GM19240 (cell line): ENCODE measurements around the gene FAM222A.

Experiments
- DNase-seq: peaks from one replicate; pipeline ENCODE4 v3.0.0; 2011; ENCODE audit warnings: low spot score; ENCODE audit not compliant: insufficient read length

Gene FAM222A

DNA sequence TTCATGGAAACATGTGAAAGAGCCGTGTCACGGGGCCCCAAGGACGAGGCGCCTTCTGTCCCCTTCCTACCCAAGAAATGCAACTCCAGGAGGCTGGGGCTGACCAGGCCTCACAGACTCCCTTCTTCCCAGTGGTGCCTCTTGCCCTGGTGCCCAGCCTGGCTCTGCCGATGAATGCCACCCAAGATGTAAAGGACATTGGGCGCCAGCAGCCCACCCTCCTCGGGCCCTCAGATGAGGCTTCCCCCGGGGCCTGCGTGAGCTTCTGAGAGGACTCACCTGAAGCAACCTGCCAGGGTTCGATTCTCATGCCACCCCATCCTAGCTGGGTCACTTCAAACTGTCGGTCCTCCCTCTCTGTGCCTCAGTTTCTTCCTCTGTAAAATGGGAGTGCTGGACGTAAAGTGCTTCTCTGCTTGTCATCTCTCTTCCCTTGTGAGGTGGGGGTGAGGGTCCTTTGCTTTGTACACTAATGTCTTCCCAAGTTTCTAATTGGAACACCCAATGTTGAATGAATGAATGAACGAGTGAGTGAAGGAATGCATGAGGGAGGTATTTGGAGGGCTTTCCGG lies 10.8 kb downstream of the FAM222A start:
- DNase-seq: no peak

- no peak for DNase-seq
Observed at GRCh38 chr12:109725321-109726105, 11.9 kb downstream of the FAM222A start.

- no peak for DNase-seq
Observed at GRCh38 chr12:109726106-109726497, 12.5 kb downstream of the FAM222A start.

GRCh38 chr12:109726511-109727038 lies 12.9 kb downstream of the FAM222A start:
- DNase-seq: no peak

DNA sequence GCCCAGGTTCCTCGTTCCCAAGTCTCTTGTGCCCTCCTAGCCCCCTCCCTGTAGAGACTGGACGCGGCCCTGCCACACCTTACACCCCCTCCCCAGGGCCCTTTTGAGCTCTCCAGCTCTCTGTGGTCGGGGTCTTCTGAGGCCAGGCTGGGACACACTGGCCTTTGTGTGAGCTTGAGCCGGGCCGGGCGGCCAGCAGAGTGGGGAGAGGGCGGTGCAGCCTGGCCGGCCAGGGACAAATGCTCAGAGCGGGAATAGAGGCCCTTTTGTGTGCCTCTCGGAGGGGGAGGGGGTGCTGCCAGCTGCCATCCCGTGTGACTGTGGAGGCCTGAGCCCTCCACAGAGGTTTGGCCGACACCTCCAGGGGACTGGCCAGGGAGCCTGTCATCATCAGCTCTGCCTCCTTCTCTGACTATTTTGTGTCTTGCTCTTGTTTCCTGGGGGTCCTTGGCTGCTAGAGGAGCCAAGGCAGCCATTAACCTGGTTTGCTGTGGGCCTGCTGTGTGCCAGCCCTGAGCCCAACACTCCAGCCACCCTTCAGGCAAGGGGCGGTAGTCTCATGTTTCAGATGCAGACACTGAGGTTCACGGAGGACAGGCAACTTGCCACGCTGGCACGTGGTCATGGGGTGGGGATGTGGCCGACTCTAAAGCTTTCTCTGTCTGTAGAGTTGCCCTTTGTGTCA lies 13.6 kb downstream of the FAM222A start:
- DNase-seq: no peak

DNA sequence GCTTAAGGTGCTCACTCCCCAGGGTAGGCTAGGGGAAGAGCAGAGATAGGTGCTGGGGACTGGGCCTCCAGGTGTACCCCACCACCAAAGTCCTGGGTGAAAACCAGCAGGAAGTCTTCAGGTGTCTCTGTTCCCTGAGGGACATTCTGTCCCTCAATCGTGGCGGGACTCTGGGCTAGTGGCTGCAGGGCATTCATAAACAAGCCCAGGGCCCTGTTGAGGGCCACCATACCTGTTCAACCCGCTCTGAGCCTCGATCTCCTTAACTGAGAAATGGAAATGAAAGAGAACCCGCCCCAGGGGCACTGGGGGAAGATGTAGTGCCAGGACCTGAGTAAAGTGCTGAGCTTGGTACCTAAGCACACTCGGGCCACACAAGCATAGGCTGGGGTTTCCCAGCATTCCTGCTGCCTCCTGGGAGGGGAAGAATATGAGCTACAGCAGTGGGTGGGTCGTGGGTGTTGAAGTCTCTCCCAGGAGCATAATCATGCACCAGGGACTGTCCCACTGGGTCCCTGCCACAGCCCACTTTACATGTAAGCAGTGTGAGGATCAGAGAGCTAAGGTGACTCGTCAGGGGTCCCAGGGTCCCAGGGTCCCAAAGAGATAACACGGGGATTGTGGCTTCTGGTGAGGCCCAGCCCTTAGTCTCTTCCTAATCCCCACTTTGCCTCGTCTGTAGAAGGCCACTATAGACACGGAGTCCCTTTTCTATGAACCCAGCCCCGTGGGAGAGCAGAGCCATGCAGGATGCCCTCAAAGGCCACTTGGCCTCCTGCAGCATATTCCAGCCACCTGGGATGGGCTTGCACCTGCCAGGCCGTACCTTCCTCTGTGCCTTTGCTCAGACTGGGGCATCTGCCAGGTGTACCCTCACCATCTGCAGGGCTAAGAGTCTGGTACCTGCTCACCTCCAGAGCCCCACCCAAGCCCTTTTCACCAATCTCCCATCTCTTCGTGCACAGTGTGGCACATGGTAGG lies 14.4 kb downstream of the FAM222A start:
- no peak for DNase-seq

GRCh38 chr12:109728921-109729320 lies 15.3 kb downstream of the FAM222A start:
- no peak for DNase-seq

DNA sequence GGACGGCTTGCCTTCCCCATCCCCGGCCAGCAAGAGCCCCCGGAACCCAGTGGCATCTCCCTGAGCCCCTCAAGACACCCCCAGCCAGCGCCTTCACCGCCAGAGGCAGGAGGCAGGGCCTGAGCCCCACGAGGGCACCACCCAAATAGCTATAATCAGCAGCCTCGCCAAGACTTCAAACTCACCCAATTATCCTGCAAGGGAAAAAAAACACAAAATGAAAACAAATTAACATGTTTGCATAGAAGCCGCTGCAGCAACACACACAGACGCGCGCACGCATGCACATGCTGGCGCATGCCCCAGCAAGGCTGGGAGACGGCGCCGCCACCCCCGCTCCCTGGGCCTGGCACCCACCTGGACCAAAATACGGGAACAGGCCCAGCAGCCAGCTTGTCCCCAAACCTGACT lies 15.8 kb downstream of the FAM222A start:
- DNase-seq: no peak

- DNase-seq: no peak
Observed at GRCh38 chr12:109729801-109730200, 16.2 kb downstream of the FAM222A start.

DNA sequence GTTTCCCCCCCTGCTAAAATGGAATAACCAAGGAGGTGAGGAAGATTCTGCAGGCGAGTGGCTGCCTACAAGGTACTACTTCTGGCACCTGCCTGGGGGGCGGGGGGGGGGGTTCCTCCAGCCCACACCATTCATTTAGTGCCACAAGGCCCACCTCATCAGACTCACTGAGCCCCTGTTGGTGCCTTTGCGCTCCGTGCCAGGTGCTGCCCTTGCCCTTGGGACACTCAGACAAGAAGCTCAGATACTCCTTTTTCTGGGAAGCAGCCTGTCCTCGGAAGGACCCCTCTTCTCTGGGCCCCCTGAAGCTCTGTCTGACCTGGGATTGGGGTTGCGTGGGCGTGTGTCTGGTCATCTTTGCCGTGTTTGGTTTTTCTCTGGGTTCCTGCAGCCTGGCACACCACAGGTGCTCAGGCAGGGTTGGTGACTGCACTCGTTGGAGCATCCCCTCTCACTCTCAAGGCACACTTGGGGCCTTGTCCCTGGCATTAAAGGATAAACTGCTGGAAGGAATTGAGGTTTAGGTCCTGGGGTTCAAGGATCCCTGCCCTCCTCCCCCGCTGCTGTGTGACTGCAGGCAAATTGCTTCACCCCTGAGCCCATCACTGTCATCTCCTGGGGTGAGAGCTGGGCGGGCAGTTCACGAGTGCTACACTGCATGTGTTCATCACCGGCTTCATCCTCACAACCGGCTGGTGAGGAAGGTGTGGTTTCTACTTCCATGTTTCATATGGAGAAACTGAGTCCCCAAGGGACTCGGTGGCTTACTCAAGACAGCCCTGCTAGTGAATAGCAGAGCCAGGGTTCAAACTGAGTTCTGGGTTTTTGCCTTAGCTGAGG lies 16.9 kb downstream of the FAM222A start:
- DNase-seq: no peak

GRCh38 chr12:109731231-109731731 lies 17.7 kb downstream of the FAM222A start:
- no peak for DNase-seq

DNA sequence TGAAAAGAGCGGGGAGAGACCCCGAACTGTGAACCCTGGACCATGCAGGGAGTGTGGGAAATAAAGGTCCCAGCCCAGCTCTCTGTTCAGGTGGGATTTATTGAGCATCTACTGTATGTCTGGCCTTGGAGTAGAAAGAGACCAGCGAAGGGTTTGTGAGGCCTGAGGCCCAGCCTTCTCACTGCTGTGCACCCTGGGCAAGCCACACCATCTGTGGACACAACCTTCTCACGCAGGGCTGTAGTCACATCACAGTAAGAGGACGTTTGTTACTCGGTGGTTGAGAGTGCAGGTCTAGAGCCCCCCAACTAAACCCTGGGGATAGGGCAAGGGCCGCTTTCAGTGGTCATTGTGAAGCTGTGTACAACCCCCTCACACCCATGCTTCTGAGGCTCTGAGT lies 18.2 kb downstream of the FAM222A start:
- no peak for DNase-seq

DNA sequence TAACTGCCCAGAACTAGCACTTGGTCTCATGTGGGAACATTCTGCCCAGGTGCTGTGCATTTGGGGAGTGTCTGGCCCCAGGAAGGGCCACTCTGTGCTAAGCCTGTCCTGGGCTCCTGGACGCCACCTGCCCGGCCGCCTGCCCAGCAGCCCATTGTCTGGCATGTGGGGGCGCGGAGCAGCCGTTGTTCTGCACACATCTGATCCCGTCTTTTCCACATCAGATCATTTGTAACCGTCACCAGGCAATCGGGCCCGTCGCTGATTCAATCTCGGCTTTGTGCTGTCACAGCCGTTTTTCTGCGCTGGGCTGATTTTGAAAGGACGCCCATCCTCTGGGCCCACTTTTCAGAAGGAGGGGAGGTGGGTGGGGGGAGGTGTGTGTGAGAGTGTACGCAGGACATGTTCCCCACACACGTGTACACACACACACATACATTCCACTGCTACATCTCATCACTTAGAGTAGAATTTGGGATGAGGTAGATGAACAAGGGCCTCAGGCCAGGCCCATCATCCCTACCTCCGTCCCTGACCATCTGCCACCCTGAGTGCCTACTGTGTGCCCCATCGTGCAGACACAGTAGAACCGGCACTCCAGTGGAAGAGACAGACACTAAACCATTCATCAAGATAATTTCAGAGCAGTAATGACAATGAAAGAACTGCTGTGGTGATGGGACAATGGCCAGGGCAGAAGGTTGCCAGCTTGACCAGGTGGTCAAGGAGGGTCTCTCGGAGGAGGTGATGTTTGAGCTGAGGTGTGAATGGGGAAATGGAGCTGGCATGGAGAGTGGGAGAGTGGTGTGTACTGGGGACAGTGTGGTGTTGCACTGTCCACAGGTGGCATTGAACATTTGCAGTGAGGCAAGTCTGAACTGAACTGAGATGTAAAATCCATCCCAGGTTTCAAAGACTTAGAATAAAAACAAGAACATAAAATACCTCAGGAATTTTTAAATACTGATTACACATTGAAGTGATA lies 19.0 kb downstream of the FAM222A start:
- DNase-seq: no peak

GRCh38 chr12:109734219-109735000 lies 20.8 kb downstream of the FAM222A start:
- DNase-seq: no peak

DNA sequence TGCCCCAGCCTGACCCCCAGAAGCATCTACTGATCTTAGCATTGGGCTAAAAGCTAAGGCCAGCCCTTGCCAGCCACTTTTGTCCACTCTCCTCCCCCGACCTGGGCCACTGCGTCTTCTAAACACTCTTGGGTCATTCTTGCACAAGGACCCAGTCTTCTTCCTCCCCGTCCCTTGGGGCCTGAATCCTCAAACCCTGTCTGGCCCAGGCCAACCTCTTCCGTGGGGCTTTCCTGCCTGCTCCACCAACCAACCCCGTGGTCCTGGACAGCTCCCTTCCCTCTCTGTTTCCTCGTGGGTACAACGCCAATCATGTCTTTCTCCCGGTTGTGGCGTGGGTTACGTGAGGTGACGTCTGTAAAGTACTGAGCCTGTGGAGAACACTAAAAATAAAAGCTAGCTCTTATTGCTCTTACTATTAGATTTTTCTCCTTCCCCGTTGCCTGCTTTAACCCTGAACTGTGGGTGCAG lies 21.5 kb downstream of the FAM222A start:
- no peak for DNase-seq

DNA sequence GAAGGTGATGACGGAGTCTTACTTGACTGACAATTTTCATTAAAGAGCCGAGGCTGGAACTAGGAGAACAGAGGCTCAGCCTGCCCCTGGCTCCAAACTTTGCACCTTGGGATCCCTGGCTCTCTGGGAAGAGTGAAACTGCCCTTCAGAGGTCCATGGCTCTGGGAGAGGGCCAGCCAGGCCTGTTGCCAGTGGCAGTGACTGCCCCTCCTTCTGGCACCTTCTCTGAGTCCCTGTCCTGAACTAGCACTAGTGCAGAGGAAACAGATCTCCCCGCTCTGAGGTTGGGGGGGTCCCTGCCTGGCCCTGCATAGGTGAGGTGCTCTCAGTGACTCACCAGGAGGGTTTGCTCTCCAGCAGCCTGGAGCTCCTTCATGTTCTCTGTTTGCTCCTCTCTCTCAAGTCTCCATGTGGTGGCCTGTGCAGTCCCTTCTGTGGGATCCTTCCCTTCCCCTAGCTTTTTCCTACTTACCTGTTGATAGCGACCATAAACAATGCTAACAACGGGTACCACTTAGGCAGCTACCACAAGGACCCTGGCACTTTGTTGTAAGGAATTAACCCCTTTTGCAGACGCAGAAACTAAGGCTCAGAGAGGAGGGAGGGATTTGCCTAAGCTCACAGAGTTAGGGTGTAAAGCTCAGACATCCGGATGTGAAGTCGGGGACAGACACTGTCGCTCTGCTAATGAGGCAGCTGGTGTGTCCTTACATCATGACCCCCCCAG lies 22.4 kb downstream of the FAM222A start:
- DNase-seq: no peak

DNA sequence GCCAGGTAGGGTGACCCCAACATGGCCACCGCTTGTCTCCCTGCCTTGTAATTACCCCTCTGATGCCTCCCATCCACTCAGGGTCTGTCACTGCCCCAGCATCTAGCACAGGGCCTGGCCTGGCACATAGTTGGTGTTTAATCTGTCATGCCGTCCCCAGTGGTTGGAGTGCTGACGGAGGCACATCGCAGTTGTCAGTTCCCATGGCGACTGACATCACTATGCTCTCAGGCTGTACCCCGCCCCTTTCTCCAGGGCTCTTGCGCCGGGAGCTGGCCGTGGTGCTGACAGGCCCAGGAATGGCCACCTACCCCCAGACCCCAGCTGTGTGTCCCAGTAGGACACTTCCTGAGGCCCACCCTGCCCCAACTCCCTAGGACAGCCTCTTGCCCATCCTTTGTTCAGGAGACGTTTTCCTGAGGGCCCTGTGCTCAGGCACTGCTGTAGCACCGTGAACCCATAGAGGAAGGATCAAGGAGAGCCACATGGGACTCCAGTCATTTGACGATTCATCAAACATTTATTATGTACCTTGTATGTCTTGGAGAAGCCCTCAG lies 23.0 kb downstream of the FAM222A start:
- no peak for DNase-seq
